NCI-H2171 treated with DMSO at 0.1 percent for 48 hours (cell line): ENCODE measurements around the gene BCR.

Experiments
- DNase-seq: peaks from one replicate; lab custom pipeline; 2025; lab: John Stamatoyannopoulos, UW

BCR gene

DNA sequence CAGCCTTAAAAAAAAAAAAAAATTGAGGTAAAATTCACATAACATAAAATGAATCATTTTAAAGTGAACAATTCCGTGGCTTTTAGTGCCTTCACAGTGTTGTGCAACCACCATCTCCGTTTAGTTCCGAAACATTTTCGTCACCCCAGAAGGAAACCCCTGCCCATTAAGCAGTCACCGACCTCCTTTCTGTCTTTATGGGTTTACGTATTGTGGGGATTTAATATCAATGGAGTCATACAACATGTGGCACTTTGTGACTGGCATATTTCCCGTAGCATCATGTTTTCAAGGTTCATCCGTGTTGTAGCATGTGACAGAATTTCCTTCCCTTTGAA, 65.5 kb downstream of the BCR start:
- DNase-seq = no peak

DNA sequence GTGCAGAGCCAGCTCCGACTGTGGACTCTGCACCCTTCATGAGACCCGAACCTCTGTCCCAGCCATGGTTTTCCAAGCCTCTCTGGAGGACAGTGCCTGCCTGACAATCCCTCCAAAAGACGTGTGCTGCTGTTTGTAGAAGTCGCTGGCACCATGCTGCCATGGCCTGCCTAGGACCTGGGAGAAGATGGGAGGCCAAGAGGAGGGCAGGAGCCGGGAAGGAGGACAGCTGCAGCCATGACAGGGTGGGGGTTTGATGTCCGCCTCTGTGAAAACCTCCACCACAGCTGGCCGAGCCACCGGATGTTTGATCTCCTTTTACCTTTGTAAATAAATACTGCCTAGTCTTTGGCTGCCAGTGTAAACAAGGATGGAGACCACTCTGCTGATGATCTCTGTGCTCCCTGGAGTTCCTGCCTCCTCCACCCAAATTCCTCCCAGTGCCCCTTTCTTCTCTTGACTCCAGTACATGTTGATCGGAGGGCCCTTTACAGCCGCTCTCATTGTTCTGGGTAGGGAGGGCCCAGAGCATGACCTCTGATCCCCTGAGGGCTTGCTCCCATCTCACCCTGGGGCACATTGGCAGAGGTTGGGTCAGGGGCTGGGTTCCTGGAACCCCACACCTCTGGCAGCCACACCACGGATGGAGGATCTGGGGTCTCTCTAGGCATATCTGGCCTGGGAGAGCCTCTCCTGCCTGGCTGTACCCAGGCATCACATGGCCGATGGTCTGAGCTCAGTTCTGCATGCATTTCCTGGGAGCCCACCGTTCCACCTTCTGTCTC, 66.9 kb downstream of the BCR start:
- no peak for DNase-seq

DNA sequence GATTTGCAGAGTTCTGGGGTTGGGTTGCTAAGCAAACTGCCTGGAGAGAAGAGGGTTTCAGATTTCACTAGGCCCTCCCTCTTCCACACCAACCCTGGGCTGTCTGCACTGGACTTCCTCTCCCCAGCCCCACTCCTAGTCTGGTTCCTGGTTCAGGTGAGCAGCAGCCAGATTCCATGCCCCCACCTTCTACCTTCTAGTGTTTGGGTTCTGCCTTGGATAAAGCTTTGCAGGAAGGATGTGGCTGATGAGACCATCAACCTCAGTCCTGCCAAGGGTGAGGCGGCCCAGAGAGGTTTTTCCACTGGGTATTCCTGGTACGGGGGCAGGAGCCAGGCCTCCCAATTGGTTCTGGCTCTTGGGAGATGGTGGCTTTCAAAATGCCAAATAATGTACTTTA, 68.3 kb downstream of the BCR start:
- peak; percentile 17 for DNase-seq

DNA sequence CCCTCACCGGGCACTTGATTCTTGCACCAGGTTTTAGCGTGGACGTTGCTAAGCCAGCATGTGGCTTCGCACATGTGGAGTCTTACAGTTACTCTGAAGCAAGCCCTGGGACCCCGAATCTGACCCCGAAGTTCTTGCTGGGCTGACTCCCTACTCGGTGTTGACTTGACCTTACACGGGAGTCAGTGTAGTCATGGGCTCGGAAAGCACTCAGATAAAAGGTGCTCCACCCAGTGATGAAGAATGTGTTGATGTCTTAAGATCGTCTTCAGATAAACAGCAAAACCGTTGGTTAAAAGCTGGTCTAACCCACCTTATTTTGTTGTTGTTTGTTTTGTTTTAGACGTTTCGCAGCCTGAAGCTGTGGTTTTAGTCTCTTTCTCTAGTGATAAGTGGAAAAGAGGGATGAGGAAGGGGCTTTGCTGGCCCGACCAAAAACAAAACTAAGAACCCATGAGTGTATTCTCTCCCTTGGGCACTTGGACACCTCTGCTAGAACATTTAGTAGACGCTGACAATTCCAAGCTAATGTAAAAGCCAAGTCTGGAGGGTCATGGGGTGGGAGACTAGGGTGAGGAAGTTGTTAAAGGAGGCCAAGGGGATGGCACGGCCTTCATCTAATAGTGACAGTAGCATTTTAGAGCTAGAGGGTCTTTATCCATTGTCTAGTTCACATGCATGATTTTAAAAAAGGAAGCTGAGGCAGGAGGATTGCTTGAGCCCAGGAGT, 69.9 kb downstream of the BCR start:
- DNase-seq = no peak

DNA sequence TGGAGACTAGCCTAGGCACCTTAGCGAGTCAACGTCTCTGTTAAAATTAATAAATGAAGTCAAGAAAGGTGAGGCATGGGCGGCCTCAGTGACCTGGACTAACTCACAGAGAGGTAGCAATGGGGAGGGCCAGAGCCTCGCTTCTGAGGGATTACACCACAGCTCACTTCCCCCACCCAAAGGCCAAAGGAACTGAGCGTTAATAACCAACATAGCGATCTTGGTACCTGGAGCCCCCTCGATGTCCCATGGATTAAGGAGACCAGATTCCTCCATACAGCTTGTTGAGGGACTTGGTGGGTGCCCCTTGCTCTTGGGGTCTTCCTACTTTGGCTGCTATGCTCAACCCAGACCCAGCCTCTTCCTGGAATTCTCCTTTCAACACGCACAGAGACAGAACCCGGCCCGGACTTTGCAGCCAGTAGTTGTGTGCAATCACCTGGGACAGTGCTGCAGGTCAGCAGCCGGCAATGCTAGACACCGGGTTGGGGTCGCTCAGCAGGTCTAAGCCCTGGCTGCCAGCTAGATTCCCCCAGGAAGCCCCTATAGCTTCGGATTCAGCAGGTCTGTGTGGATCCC, 70.6 kb downstream of the BCR start:
- no peak for DNase-seq

DNA sequence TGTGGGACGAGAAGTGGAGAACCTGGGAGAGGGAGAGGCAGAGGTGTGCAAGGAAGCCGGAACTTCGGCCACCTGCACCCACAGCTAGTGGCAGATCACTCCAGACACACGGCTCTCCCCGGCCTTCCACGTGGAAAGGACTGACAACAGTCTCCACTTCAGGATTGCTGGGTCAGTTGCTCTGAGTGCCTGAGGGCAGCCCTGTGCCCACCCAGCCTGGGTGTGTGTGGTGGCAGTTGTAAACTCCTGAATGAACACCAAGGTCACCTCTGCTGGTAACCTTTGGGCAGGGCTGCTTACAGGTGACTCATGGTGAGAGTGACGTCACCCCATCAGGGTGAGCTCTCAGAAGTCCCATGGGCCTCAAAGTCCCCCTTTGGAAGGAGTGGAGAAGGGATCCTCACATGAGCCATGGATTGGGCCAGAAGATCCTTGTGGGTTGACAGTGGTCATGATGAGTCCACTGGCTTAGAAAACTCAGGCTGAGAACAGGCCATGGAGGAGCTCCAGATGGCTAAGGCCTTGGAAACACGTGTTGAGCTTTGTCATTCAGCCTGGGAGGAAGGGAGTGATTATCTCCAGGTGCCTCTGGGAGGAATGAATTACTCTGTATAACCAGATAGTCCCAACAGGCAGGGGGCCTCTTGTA, 71.3 kb downstream of the BCR start:
- DNase-seq = peak; percentile 38

DNA sequence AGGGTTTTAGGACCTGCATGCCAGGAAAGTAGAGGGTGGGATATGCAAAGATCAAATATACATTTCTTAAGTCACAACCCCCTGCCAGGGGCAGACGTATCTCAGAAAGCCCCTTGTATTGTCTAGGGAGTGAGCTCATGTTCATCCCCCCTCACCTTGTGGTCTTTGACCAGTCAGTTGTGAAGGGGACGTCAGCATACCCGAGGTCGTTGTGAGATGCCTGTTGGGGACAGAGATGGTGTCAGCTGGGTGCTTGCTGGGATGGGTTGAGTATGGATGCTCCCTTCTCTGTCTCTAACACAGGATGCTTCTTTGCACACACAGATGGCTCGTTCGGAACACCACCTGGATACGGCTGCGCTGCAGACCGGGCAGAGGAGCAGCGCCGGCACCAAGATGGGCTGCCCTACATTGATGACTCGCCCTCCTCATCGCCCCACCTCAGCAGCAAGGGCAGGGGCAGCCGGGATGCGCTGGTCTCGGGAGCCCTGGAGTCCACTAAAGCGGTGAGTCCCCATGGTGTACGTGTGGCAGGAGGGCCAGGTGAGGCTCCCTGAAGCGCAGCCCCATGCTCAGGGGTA, 73.3 kb downstream of the BCR start:
- DNase-seq = no peak

DNA sequence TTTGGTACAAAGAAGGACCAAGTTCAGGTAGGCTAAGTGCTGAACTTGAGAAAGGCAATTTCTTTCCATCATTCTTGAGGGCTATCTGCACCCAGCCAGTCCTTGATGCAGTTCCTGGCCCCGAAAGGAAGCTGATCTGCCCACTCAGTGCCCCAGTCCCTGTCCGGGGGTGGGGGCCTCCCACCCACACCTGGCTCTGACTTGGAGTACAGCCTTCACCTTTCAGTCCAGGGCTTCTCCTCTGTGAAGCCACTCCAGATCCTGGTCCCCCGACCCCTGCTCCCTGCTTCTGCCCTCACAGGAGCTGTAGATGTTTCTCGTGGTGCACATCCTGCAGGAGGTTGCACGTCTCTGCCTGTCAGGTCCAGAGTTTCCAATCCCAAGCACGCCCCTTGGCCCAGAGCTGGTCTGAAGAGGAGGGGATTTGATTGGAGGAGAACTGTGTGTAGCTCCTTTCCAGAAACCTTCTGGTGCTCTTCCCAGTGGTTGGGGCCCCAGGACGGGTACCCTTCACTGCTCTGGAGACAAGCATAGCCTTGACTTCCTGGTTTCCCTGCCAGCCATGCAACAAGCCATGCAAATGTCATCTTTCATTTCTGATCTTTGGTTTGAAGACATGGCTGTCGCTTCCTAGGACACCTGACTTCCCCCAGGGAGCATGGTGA, 75.3 kb downstream of the BCR start:
- no peak for DNase-seq

DNA sequence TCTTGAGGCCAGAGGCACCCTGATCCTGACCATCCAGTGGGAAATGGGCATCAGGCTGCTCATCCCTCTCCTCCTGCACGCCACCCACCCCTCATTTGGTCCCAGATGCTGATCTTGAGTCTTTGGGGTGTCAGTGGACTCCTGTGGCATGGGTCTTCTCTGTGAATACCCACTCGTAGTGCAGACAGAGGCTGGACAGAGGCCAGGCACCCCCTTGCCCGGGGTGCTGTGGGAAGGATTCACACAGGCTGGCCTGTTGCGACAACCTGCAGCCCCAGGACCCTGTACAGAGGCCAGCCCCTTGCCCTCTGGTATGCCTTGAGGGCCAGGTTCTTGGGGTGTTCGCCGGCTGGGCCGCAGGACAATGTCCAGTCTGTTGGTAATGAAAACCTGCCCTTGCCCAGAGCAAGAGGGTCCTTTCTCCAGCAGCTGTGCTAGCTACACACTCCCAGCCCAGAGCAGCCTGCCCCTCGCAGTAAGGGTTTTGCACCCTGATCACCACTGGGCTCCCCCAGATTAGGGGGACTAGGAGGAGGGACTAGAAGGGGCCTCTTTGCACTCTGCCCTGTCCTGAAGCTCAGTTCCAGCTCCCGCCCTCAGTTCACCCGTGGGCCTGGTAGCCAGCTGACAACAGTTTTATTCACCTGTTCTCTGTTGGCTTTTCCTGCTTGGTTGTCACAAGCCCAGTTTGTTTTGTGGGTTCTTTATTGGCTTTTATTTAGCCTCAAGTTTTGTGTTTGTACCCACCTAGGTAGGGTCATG, 76.0 kb downstream of the BCR start:
- DNase-seq = no peak

DNA sequence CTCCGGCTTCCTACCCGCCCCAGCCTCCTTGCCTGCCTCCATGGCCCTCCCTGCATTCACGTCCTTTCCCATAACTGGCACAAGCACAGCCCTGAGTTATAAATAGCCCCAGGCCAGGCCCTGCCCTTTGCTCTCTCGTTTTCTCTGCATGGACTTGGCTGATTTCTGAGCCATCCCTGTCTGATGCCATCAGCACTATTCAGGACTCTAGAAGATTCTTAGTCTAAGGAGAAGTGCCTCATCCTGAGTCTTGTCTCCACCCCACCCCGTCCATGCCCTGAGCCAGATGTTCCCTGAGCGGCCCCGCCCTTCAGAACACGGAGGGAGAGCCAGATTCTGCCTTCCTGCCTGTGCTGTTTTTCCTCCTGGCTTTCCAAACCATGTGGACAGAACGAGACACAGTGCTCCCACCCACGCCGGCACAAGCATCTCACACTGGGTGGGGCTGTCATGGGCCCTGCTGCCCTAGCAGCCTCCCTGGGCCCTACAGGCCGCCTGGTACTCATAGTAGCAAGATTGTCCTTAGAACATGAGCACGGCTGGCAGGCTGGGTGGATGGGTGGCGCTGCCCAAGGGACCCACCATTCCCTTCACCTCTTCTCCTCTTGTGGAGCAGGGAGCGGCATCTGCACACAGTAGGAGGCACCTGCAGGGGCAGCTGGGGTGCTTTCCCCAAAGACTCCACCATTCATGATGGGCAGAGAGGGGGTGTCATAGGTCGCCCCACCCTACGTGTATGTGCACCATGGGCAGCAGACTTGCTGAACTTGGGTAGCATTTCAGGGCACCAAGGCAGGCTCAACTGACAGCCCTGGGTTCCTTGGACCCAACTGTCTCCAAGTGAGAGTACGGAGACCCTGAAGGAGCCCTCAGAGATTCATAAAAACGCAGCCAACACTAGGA, 76.9 kb downstream of the BCR start:
- no peak for DNase-seq

DNA sequence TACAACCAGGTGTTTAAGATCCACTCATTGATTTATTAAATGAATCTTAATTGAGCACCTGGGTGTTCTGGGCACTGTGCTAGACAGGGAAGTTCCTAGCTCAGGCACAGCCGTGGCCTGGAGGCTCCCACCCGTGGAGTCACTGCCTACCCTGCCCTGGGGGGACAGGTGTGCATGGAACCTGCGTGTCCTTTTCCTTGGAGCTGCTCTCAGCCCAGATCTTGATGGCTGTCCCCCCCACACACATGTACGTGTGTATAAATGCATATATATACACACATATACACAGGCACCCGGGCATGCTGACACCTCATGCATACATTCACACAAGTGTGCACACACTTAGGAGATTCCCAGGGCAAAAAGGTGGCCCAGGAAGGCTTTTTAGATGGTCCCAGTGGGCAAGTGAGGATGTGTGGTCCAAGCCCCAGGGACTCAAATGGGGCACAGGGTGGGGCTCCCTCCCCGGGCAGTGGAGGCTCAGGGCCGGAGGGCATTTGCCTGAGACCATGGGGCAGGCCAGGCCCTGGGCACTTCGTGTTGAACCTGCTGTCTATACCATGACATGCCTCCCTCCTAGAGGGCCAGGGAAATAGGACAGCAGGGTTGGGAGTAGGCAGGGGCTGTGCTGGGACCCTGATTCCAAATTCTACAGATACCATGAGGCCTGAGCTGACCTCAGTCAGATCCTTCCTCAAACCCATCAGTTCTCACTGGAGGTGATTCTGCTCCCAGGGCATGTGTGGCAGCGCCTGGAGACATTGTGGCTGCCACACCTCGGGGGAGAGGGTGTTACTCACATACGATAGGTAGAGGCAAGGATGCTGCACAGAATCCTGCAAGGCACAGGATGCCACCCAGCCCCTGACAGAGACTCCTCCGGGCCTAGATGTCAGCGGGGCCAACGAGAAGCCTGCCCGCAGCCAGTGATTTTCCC, 77.8 kb downstream of the BCR start:
- DNase-seq = no peak

DNA sequence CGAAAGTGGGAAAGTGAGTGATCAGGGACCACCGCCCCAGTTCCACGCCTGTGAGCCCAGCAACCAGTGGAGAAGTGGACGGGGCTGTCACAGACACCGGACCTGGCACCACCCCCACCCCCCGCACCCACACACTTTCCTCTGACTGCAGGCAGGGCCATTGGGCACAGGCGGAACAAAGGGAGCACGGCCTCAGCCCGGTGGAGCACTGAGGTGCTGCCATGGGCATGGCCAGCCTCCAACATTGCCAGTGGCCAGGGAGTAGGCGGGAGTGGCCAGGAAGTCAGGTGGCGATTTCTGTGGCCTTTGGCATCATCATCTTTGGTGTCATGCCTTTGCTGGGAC, 78.5 kb downstream of the BCR start:
- DNase-seq = no peak

DNA sequence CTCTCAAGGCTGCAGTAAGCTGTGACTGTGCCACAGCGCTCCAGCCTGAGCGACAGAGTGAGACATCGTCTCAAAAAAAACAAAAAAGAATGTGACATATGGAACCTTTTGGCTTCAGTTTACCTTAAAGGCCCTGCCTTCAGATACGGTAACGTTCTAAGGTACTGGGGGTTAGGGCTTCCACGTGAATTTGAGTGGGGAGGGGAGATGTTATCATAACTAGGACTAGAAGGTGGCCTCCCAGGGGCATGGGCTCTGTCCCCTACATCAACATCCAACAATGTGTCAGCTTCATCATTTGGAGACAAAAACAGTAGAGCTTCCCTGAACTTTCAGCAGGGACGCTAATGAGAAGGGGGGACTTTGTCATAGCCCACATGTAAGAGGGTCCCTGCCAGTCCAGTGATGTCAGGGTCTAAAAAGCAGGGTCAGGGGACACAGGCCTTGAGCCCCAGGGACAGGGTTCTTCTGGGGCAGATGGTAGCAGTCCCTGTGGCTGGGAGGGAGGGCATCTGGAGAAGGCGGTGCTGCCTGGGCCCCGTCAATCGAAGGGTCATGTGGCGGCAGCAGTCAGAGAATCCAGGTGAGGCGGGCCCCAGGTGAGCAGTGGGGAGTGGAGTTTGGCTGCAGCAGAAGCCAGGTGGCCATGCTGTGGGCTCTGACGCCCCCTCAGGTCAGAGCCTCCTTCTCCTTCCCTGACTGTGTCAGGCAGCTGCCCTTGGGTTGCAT, 79.8 kb downstream of the BCR start:
- peak; percentile 76 for DNase-seq

DNA sequence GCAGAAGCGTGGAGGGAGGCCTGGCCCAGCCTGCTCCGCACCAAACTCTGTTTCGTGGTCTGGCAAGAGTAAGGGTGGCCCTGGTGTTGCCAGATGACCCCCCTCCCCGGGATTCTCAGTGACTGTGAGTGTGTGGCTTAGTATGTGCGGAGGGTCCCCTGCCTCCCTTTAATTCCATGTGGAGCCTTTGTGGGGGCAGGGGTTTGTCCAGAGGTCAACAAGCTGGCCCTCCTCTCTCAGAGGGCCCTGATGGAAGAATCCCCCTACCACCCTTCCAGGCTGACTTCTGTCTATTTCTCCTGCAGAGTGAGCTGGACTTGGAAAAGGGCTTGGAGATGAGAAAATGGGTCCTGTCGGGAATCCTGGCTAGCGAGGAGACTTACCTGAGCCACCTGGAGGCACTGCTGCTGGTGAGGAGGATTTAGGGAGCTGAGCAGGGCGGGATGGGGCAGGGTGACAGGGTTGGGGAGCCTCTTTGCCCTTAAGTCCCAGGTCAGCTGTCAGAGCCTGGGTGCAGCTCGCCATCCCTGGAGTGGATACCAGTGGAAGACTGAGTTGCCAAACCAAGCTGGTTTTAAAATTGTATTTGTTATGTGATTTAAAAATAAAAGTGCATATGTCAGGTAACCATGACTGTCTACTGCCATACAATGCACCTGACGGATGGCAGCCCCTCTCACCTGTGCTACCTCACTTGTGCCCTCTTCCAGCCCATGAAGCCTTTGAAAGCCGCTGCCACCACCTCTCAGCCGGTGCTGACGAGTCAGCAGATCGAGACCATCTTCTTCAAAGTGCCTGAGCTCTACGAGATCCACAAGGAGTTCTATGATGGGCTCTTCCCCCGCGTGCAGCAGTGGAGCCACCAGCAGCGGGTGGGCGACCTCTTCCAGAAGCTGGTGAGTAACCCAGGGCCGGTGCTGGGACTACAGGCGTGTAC, 80.6 kb downstream of the BCR start:
- DNase-seq = no peak

DNA sequence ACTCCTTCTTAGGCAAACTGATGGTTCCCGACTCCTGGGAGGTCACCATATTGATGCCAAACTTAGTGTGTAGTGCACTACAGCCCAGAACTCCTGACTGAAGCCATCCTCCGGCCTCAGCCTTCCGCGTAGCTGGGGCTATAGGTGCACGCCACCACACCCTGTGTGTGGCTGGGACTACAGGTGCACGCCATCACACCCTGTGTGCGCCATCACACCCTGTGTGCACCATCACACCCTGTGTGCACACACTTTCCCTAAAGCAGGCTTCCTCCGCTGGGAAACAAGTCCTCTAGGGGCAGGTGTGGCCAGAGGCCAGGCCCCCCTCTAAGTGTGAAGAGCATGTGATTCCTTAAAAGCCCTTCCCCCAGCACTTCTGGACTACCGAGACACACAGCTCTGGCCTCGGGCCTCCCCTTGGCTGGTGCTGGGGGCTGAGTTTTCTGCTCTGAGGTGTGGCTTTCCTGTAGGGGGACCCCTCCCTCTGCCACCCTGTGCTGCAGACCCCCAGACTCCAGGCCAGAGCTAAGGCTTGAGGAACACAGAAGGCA, 81.7 kb downstream of the BCR start:
- DNase-seq = no peak

DNA sequence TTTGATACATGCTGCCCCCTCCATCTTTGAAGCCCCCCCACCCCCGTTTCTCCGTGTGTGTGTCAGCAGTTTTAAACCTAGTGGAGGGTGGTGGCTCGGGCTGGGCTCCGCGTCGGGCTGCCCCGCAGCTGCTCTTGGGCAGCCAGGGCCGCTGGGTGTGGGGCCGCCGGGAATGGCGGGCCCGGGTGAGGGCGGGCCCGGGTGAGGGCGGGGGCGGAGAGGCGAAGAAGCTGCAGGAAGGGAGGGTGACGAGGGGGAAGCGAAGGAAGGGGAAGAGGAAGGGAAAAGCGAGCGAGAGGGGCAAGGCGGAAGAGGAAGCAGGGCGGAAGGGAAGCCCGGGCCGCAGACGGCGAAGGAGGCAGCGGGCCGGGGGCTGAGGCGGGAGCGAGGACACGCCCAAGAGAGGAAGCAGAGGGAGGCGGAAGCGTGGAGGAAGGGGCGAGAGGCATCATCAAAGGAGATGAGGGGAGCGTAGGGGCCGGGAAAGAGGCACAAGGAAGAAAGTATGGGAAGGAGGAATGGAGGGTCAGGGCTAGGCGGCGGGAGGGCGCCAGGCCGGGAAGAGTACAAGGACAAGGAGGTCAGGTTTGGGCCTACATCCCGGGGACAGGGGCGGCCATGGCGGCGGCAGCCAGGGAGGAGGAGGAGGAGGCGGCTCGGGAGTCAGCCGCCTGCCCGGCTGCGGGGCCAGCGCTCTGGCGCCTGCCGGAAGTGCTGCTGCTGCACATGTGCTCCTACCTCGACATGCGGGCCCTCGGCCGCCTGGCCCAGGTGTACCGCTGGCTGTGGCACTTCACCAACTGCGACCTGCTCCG, 82.4 kb downstream of the BCR start:
- no peak for DNase-seq
